ENCODE measurements around the gene CFHR5.

- no peak for TF ChIP-seq ZNF292 (tag by site-specific recombination; IDR thresholded peaks at IDR 0.05; ENCODE audit: borderline replicate concordance, low read depth)
- TF ChIP-seq ZBTB1 (tag by site-specific recombination; IDR thresholded peaks at IDR 0.05), result no peak
- no peak for TF ChIP-seq ZNF426 (tag by site-specific recombination; IDR thresholded peaks at IDR 0.05)
- TF ChIP-seq ZNF473 (tag by site-specific recombination; IDR thresholded peaks at IDR 0.05), result no peak
- TF ChIP-seq, protein P1, sequence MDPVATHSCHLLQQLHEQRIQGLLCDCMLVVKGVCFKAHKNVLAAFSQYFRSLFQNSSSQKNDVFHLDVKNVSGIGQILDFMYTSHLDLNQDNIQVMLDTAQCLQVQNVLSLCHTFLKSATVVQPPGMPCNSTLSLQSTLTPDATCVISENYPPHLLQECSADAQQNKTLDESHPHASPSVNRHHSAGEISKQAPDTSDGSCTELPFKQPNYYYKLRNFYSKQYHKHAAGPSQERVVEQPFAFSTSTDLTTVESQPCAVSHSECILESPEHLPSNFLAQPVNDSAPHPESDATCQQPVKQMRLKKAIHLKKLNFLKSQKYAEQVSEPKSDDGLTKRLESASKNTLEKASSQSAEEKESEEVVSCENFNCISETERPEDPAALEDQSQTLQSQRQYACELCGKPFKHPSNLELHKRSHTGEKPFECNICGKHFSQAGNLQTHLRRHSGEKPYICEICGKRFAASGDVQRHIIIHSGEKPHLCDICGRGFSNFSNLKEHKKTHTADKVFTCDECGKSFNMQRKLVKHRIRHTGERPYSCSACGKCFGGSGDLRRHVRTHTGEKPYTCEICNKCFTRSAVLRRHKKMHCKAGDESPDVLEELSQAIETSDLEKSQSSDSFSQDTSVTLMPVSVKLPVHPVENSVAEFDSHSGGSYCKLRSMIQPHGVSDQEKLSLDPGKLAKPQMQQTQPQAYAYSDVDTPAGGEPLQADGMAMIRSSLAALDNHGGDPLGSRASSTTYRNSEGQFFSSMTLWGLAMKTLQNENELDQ (tag by site-specific recombination; IDR thresholded peaks at IDR 0.05; ENCODE audit: low read depth), result no peak
- TF ChIP-seq BCL11A (tag by site-specific recombination; IDR thresholded peaks at IDR 0.05; ENCODE audit: low read depth), result no peak
- TF ChIP-seq CTCF (tag by site-specific recombination; IDR thresholded peaks at IDR 0.05), result no peak
Measured at GRCh38 chr1:196954778-196955177, 22.6 kb upstream of the CFHR5 start.

Data from HEK293 (cell line).